K562 (cell line): ENCODE measurements around the gene EN2. TPM values are rescaled to one million over a fixed set of nuclear protein-coding genes. Genes with fewer than 3 reads are reported as not detected.

ENCODE experiments used
- ATAC-seq: fragments of 200-7000 bp; cut with Tn5 transposase; 3 replicates; pipeline ENCODE4 v1.9.1; 2020; ENCODE audit warnings: moderate library complexity
- BruUV-seq: library from RNA; stranded (reverse); fragments of 400-500 nt; replicated peaks from 2 replicates; lab custom pipeline; 2021; lab: Mats Ljungman, UMichigan
- CTCF ChIA-PET: fragments of 300-600 bp; formaldehyde crosslinking; extraction: SDS; loops from one replicate; lab custom pipeline; 2021; ENCODE audit warnings: low intra/inter-chr PET ratio; lab: Yijun Ruan, JAX
- POLR2A ChIA-PET: fragments of 300-600, 350-650 bp; sonication (Branson Sonifier 250); formaldehyde crosslinking; extraction: SDS; loops from one replicate; lab custom pipeline; 2021; ENCODE audit warnings: antibody characterized with exemption, inconsistent platforms; lab: Yijun Ruan, JAX
- DNase-seq, 4 experiments: peaks; one replicate each; pipeline versions ENCODE4 v3.0.0 to v3.0.0-alpha.2; 2011 to 2018; ENCODE audit warnings: low spot score in 3 of 4, mixed read lengths in 3 of 4; ENCODE audit errors: extremely low read depth in 1 of 4
- FAIRE-seq: peaks from 2 replicates; lab custom pipeline; 2011; peaks lifted over from hg19 to GRCh38; lab: Jason Lieb, UNC
- H2AFZ ChIP-seq: 2 replicates; pipeline ENCODE4 v1.6.0; 2011; ENCODE audit warnings: low read depth, low read length, control low read depth, inconsistent platforms
- H3K27ac ChIP-seq: fragments of 200-600 bp; 3 replicates; pipeline ENCODE4 v1.8.0; 2011; ENCODE audit warnings: low read depth, mild to moderate bottlenecking, control low read depth, inconsistent platforms, low read length, moderate library complexity, mixed read lengths; ENCODE audit errors: extremely low read depth
- H3K27me3 ChIP-seq, 2 experiments: fragments of 300-600 bp in 1 of 2; 2 replicates in 1 of 2; 3 replicates in 1 of 2; pipeline versions ENCODE4 v1.6.0 to v1.8.0; 2011; ENCODE audit warnings: inconsistent platforms in 2 of 2, low read length in 2 of 2, mild to moderate bottlenecking in 1 of 2, mixed read lengths in 1 of 2, moderate library complexity in 1 of 2; ENCODE audit not compliant: control insufficient read depth in 2 of 2, insufficient read depth in 2 of 2
- H3K36me3 ChIP-seq: fragments of 300-600 bp; 3 replicates; pipeline ENCODE4 v1.8.0; 2011; ENCODE audit warnings: mild to moderate bottlenecking, low read length, inconsistent platforms; ENCODE audit not compliant: control insufficient read depth, insufficient read depth
- H3K4me1 ChIP-seq, 2 experiments: fragments of 200-600 bp in 1 of 2; replicated peaks in 1 of 2; 2 replicates in 1 of 2; 3 replicates in 1 of 2; pipeline versions ENCODE4 v1.5.1 to v1.8.0; 2011; ENCODE audit warnings: inconsistent platforms in 2 of 2, low read length in 2 of 2, mild to moderate bottlenecking in 1 of 2, mixed read lengths in 1 of 2, moderate library complexity in 1 of 2; ENCODE audit not compliant: control insufficient read depth in 2 of 2, insufficient read depth in 2 of 2
- H3K4me2 ChIP-seq: 2 replicates; pipeline ENCODE4 v1.6.1; 2011; ENCODE audit warnings: low read length, control low read depth, inconsistent platforms, mixed read lengths; ENCODE audit not compliant: insufficient read depth
- H3K4me3 ChIP-seq: fragments of 200-600 bp; sonication (generic), shearing (Covaris generic); 2 replicates; pipeline ENCODE4 v1.5.1; 2016; ENCODE audit warnings: control low read depth, inconsistent platforms
- H3K79me2 ChIP-seq: fragments of 200-600 bp; 3 replicates; pipeline ENCODE4 v1.8.0; 2011; ENCODE audit warnings: low read length, inconsistent platforms; ENCODE audit not compliant: control insufficient read depth, insufficient read depth
- H3K9ac ChIP-seq, 2 experiments: 2 replicates each; pipeline versions ENCODE4 v1.6.0 to v1.6.1; 2011; ENCODE audit warnings: low read depth in 2 of 2, low read length in 2 of 2, control low read depth in 1 of 2, inconsistent platforms in 1 of 2, mild to moderate bottlenecking in 1 of 2, mixed read lengths in 1 of 2; ENCODE audit not compliant: insufficient read depth in 1 of 2
- H3K9me1 ChIP-seq: one replicate; pipeline ENCODE4 v1.6.0; 2011; ENCODE audit warnings: inconsistent platforms, mild to moderate bottlenecking, low read length, moderate library complexity; ENCODE audit not compliant: control insufficient read depth, insufficient read depth
- H3K9me3 ChIP-seq: replicated peaks from 2 replicates; pipeline ENCODE4 v1.5.1; 2011; ENCODE audit warnings: low read depth, low read length, inconsistent platforms; ENCODE audit not compliant: control insufficient read depth, insufficient read depth
- H4K20me1 ChIP-seq: replicated peaks from 2 replicates; pipeline ENCODE4 v1.6.1; 2011; ENCODE audit warnings: low read length, inconsistent platforms, mixed read lengths; ENCODE audit not compliant: control insufficient read depth, insufficient read depth
- ILK ChIP-seq: fragments of 450-650 bp; IDR thresholded peaks from 2 replicates; pipeline ENCODE4 v1.6.1; 2016; ENCODE audit warnings: missing genetic modification characterization, low read depth, mild to moderate bottlenecking, missing compliant biosample characterization, moderate library complexity, borderline replicate concordance
- NCOR1 ChIP-seq: fragments of 450-650 bp; IDR thresholded peaks from 2 replicates; pipeline ENCODE4 v1.6.1; 2016; ENCODE audit warnings: mild to moderate bottlenecking, moderate library complexity
- RBM14 ChIP-seq: fragments of 200-400 bp; formaldehyde crosslinking; IDR thresholded peaks from 2 replicates; pipeline ENCODE4 v1.6.1; 2018; ENCODE audit warnings: low read depth, mild to moderate bottlenecking, low read length, moderate library complexity, borderline replicate concordance; ENCODE audit not compliant: insufficient read depth
- RUNX1 ChIP-seq: sonication (generic); IDR thresholded peaks from 2 replicates; pipeline ENCODE4 v1.6.1; 2016; ENCODE audit warnings: antibody characterized with exemption, low read depth
- SAP30 ChIP-seq: fragments of 200-600 bp; sonication (generic); IDR thresholded peaks from 2 replicates; pipeline ENCODE4 v1.6.1; 2012; ENCODE audit warnings: borderline replicate concordance, low read depth, mild to moderate bottlenecking, moderate library complexity, low read length, control low read depth, inconsistent platforms; ENCODE audit not compliant: insufficient read depth, poor library complexity, severe bottlenecking
- ZNF253 ChIP-seq: fragments of 250-450 bp; sonication (Bioruptor Pico); conservative IDR thresholded peaks from 2 replicates; pipeline ENCODE4 v1.6.1; 2021; ENCODE audit warnings: mild to moderate bottlenecking
- ZNF445 ChIP-seq: fragments of 250-450 bp; sonication (Bioruptor Pico); IDR thresholded peaks from 2 replicates; pipeline ENCODE4 v1.4.0; 2020; ENCODE audit warnings: low read depth, mild to moderate bottlenecking, moderate library complexity
- WGBS: fragments of 100-300 bp; shearing (Covaris generic); methylation state at CpG from one replicate; pipeline ENCODE4 v1.1.6; 2016; ENCODE audit warnings: low coverage, mixed read lengths; ENCODE audit not compliant: insufficient coverage; ENCODE audit errors: missing lambda C conversion rate; 5-methylcytosine and 5-hydroxymethylcytosine counted together
- in situ Hi-C: fragments of 300-500 bp; cut with MboI; formaldehyde crosslinking; loops from 4 replicates; pipeline ENCODE4 v1.15.0; 2018; ENCODE audit warnings: inconsistent platforms, mixed read lengths
- intact Hi-C: fragments of 100-400 bp; cut with micrococcal nuclease; formaldehyde crosslinking; loops from 2 replicates; pipeline ENCODE4 v1.14.2; 2022
- polyA plus RNA-seq, 8 experiments: library from polyadenylated mRNA; depleted of rRNA in 4 of 8; stranded (reverse) in 5 of 8; unstranded in 3 of 8; fragments of >200 nt; fragmentation: Nextera tagmentation in 2 of 8; fragmentation: Illumina TruSeq in 1 of 8; extraction: Ambion mirVana in 2 of 8; extraction: Trizol in 1 of 8; gene quantifications; 2 replicates each; pipeline versions ENCODE4 v1.2.1 to v1.2.3, GENCODE V29; 2011 to 2014; ENCODE audit warnings: inconsistent platforms in 1 of 8, missing spikeins in 1 of 8
- total RNA-seq, 7 experiments: library from RNA; depleted of rRNA in 6 of 7; stranded (reverse); fragments of >200 nt in 6 of 7; fragmentation: Illumina TruSeq in 2 of 7; extraction: Trizol in 2 of 7; gene quantifications; 2 replicates each; pipeline versions ENCODE4 v1.2.1 to v1.2.3, GENCODE V29; 2011 to 2021; ENCODE audit warnings: low replicate concordance in 1 of 7
- TF ChIP-seq, protein P1 (sequence below): fragments of 200-400 bp; formaldehyde crosslinking; IDR thresholded peaks from 2 replicates; pipeline ENCODE4 v1.6.1; 2017; ENCODE audit warnings: mild to moderate bottlenecking, low read depth, low read length, moderate library complexity
- TF ChIP-seq, protein P2 (sequence below): sonication (generic); formaldehyde crosslinking; IDR thresholded peaks from 2 replicates; pipeline ENCODE4 v1.8.0; 2022; ENCODE audit warnings: missing genetic modification reagents, mild to moderate bottlenecking, borderline replicate concordance
- TF ChIP-seq, protein P3 (sequence below): fragments of 250-450 bp; sonication (Bioruptor Pico); IDR thresholded peaks from 2 replicates; pipeline ENCODE4 v1.5.0; 2021
- TF ChIP-seq, protein P4 (sequence below): fragments of 250-450 bp; sonication (Bioruptor Pico); IDR thresholded peaks from 2 replicates; pipeline ENCODE4 v1.9.0; 2021; ENCODE audit warnings: mild to moderate bottlenecking, inconsistent platforms
- TF ChIP-seq, protein P5 (sequence below): sonication (generic); formaldehyde crosslinking; IDR thresholded peaks from 2 replicates; pipeline ENCODE4 v1.9.0; 2022; ENCODE audit warnings: mild to moderate bottlenecking, missing genetic modification reagents

Gene EN2
- total and polyA plus RNA-seq, 9 of the 15 experiments (the other 6 are each of a cell fraction or from before 2014, with no cell fraction given), result 0.04 TPM; not detected in 7

DNA sequence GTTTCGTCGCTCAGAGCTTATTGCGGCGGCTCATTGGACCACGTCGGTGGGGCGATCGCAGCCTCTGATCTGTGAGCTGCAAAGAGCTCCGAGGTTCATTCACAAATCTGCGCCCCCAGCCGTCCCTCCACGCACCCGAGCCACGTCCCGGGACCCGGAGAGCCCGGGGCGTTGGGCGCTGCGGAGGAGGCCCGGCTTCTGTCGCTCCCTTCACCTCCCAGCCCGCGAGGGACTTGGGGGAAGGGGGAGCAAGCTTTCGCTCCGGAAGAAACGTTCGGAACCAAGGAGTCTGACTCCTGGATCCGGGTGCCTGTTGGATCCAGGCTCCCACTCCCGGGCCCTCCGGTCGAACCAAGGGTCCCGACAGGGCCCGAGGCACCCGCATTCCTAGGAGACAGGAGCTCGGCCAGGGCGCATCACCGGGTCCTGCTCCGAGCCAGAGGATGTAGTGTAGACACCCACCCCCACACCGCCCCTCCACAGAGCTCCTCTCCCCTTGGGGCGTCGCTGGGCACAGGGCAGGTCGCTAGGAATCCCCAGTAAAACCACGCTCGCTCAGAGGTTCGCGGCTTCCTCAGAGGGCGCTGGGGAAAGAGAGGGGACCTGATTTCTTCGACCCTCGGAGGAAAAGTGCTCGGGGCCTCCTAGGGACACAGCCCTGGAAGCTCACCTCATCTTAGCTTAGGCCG, 7.9 kb upstream of the EN2 start (continued):
- TF ChIP-seq, protein P1, sequence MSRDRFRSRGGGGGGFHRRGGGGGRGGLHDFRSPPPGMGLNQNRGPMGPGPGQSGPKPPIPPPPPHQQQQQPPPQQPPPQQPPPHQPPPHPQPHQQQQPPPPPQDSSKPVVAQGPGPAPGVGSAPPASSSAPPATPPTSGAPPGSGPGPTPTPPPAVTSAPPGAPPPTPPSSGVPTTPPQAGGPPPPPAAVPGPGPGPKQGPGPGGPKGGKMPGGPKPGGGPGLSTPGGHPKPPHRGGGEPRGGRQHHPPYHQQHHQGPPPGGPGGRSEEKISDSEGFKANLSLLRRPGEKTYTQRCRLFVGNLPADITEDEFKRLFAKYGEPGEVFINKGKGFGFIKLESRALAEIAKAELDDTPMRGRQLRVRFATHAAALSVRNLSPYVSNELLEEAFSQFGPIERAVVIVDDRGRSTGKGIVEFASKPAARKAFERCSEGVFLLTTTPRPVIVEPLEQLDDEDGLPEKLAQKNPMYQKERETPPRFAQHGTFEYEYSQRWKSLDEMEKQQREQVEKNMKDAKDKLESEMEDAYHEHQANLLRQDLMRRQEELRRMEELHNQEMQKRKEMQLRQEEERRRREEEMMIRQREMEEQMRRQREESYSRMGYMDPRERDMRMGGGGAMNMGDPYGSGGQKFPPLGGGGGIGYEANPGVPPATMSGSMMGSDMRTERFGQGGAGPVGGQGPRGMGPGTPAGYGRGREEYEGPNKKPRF, result no peak
- TF ChIP-seq RUNX1 (no peak), SAP30 (no peak)
- TF ChIP-seq, all 486 proteins: peak for 0

DNA sequence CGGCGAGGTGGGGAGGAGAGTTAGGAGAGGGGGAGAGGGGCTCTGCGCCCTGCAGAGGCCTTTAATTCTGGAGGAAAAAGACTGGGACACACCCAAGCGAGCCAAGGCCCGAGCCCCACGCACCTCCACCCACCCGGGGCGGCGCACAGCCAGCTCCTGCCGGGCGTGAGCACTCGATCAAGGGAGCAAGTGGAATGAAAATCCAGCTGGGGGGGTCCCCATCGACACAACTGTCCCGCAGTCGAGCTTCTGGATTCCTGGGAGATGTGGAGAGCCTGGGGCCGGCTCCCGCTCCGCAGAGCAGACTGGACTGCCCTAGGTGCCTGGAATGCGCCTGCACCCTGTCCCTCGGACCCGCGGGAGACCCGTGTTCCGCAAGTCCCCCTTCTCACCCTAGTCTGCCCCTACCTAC, 7.4 kb upstream of the EN2 start:
- Histone ChIP-seq H3K9me3 (no peaks in the 10 kb centered on the region), H4K20me1 (peaks cover 16% of the 10 kb centered on the region; the same call in 1 of the 2 replicates), H3K4me3 (no peak overlapping the region), H3K9me1 (no peaks in the 10 kb centered on the region), H3K4me2 (no peak overlapping the region), H3K36me3 (no peaks in the 10 kb centered on the region), H2AFZ (no peak overlapping the region), H3K27me3 (peaks cover 81 to 84% of the 10 kb centered on the region in 2 experiments), H3K9ac (no peak overlapping the region), H3K27ac (no peak overlapping the region), H3K79me2 (no peaks in the 10 kb centered on the region), H3K4me1 (peaks cover 0 to 31% of the 10 kb centered on the region in 2 experiments; a peak in 2 of 5 replicates)
- ChIA-PET POLR2A (no interaction called here), CTCF (no interaction called here)
- ATAC-seq (no peak), DNase-seq (no peak), FAIRE-seq (no peak)
- TF ChIP-seq, protein P2, sequence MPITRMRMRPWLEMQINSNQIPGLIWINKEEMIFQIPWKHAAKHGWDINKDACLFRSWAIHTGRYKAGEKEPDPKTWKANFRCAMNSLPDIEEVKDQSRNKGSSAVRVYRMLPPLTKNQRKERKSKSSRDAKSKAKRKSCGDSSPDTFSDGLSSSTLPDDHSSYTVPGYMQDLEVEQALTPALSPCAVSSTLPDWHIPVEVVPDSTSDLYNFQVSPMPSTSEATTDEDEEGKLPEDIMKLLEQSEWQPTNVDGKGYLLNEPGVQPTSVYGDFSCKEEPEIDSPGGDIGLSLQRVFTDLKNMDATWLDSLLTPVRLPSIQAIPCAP (CRISPR knock-in tag), result no peak
- TF ChIP-seq ILK (tag) (no peak), ZNF253 (CRISPR knock-in tag) (no peak), NCOR1 (no peak), ZNF445 (CRISPR knock-in tag) (no peak), RBM14 (no peak)
- TF ChIP-seq, protein P3, sequence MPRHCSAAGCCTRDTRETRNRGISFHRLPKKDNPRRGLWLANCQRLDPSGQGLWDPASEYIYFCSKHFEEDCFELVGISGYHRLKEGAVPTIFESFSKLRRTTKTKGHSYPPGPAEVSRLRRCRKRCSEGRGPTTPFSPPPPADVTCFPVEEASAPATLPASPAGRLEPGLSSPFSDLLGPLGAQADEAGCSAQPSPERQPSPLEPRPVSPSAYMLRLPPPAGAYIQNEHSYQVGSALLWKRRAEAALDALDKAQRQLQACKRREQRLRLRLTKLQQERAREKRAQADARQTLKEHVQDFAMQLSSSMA (CRISPR knock-in tag), result no peak
- TF ChIP-seq, protein P4, sequence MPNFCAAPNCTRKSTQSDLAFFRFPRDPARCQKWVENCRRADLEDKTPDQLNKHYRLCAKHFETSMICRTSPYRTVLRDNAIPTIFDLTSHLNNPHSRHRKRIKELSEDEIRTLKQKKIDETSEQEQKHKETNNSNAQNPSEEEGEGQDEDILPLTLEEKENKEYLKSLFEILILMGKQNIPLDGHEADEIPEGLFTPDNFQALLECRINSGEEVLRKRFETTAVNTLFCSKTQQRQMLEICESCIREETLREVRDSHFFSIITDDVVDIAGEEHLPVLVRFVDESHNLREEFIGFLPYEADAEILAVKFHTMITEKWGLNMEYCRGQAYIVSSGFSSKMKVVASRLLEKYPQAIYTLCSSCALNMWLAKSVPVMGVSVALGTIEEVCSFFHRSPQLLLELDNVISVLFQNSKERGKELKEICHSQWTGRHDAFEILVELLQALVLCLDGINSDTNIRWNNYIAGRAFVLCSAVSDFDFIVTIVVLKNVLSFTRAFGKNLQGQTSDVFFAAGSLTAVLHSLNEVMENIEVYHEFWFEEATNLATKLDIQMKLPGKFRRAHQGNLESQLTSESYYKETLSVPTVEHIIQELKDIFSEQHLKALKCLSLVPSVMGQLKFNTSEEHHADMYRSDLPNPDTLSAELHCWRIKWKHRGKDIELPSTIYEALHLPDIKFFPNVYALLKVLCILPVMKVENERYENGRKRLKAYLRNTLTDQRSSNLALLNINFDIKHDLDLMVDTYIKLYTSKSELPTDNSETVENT (CRISPR knock-in tag), result no peak
- TF ChIP-seq, protein P5, sequence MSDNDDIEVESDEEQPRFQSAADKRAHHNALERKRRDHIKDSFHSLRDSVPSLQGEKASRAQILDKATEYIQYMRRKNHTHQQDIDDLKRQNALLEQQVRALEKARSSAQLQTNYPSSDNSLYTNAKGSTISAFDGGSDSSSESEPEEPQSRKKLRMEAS, result no peak
- no TSS peak for BruUV-seq
- in situ Hi-C loops (no loop called here), intact Hi-C loops (no loop called here)
- WGBS, result 3% methylated on average over 24 of the region's 24 CpGs
